ENCODE data around the gene PTPRE.
A peak's percentile ranks its signal among the peaks of the same experiment; 100 is the strongest.

Gene PTPRE

GRCh38 chr10:128115356-128115755 lies 208.5 kb downstream of the PTPRE start:
- TF ChIP-seq ZNF596 (tag by site-specific recombination; IDR thresholded peaks at IDR 0.05) (no peak), ZNF221 (tag by site-specific recombination; IDR thresholded peaks at IDR 0.05; ENCODE audit: borderline replicate concordance) (no peak), ZNF26 (tag by site-specific recombination; IDR thresholded peaks at IDR 0.05) (no peak), ZNF837 (tag by site-specific recombination; IDR thresholded peaks at IDR 0.05) (no peak), ZNF830 (tag by site-specific recombination; IDR thresholded peaks at IDR 0.05; ENCODE audit: low read depth) (no peak), OVOL3 (tag by site-specific recombination; IDR thresholded peaks at IDR 0.05) (no peak), ZNF629 (tag by site-specific recombination; IDR thresholded peaks at IDR 0.05) (no peak), ZNF600 (tag by site-specific recombination; IDR thresholded peaks at IDR 0.05) (no peak), ZNF654 (tag by site-specific recombination; IDR thresholded peaks at IDR 0.05; ENCODE audit: low read depth) (no peak)
- POLR2A ChIA-PET = no interaction called here
- H3K36me3 ChIP-seq (ENCODE audit: control insufficient read depth in 2 of 2, insufficient read depth in 1 of 2, low read length in 2 of 2) = peaks cover 90 to 98% of the 10 kb centered on the region in 2 experiments
- H3K27ac ChIP-seq (ENCODE audit: extremely low read depth, low read depth, low read length) = no peak overlapping the region
- H3K9me3 ChIP-seq (ENCODE audit: control insufficient read depth, insufficient read depth, low read depth, low read length) = no peaks in the 10 kb centered on the region
- CTCF ChIA-PET = interaction anchor here (0.5 to 2.5 kb wide), 6 partner anchors 21 to 80 kb away, joined by 3 to 7 read pairs (median 4); no protein-coding TSS in a partner anchor
- no peaks in the 10 kb centered on the region for H3K4me1 ChIP-seq (ENCODE audit: control insufficient read depth, insufficient read depth, low read length)
- no peak overlapping the region for H3K4me3 ChIP-seq (ENCODE audit: low read depth, low read length)

- TF ChIP-seq ZNF133 (tag by site-specific recombination; IDR thresholded peaks at IDR 0.05) = peak; percentile 58; the same call in 1 of the 2 replicates
- TF ChIP-seq, protein P1, sequence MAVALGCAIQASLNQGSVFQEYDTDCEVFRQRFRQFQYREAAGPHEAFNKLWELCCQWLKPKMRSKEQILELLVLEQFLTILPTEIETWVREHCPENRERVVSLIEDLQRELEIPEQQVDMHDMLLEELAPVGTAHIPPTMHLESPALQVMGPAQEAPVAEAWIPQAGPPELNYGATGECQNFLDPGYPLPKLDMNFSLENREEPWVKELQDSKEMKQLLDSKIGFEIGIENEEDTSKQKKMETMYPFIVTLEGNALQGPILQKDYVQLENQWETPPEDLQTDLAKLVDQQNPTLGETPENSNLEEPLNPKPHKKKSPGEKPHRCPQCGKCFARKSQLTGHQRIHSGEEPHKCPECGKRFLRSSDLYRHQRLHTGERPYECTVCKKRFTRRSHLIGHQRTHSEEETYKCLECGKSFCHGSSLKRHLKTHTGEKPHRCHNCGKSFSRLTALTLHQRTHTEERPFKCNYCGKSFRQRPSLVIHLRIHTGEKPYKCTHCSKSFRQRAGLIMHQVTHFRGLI (tag by site-specific recombination; IDR thresholded peaks at IDR 0.05) = no peak
- Histone ChIP-seq H3K9me3 (ENCODE audit: control insufficient read depth, insufficient read depth, low read depth, low read length) (no peaks in the 10 kb centered on the region), H3K36me3 (ENCODE audit: control insufficient read depth in 2 of 2, insufficient read depth in 1 of 2, low read length in 2 of 2) (peaks cover 88 to 97% of the 10 kb centered on the region in 2 experiments), H3K4me3 (ENCODE audit: low read depth, low read length) (no peak overlapping the region), H3K27ac (ENCODE audit: extremely low read depth, low read depth, low read length) (no peak overlapping the region), H3K4me1 (ENCODE audit: control insufficient read depth, insufficient read depth, low read length) (no peaks in the 10 kb centered on the region)
- CTCF ChIA-PET = interaction anchor here (0.6 to 2.5 kb wide), 7 partner anchors 8 to 47 kb away, joined by 3 to 9 read pairs (median 6); partner anchors contain the start of gene MKI67
- POLR2A ChIA-PET = interaction anchor here (0.8 kb wide), 1 partner anchor 10 kb away, joined by 3 read pairs; the partner anchor contains the start of gene MKI67
These were observed 209.3 kb downstream of the PTPRE start for GRCh38 chr10:128116187-128116586.

DNA sequence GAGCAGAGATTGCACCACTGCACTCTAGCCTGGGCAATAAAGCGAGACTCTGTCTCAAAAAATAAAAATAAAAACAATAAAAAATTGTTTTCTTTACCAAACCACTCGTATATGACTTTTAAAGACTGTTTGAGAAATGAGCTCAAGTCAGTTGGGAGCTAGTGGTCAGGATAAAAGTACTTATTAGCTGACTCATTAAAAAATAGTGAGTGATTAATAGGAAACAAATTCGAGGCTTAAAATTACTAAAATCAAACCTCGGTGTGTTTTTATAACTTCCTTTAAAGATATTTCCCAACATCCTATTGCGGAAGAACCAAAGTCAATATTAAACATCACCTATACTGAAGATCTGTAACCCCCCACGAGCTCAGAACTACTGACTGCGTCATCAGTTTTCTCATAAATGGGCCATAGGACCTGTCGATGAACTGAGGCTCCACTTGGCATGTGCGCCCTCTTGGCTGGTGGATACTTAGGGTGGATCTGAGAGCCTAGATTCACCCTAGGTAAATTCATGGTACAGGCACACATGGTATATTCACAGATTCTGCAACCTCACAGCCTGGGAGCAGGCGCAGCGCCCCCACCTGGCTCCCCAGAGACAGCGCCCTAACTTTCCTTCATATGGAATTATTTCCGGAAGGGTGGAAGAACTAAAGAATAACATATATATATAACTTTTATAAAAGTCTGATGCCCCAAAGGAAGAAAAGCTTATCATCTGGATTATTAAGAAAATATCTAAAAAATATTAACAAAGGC lies 210.1 kb downstream of the PTPRE start:
- Histone ChIP-seq H3K4me3 (ENCODE audit: low read depth, low read length) (no peak overlapping the region), H3K36me3 (ENCODE audit: control insufficient read depth in 2 of 2, insufficient read depth in 1 of 2, low read length in 2 of 2) (peaks cover 85 to 94% of the 10 kb centered on the region in 2 experiments), H3K4me1 (ENCODE audit: control insufficient read depth, insufficient read depth, low read length) (no peaks in the 10 kb centered on the region), H3K9me3 (ENCODE audit: control insufficient read depth, insufficient read depth, low read depth, low read length) (no peaks in the 10 kb centered on the region), H3K27ac (ENCODE audit: extremely low read depth, low read depth, low read length) (no peak overlapping the region)
- ChIA-PET POLR2A (no interaction called here), CTCF (interaction anchor here (0.6 to 2.5 kb wide), 11 partner anchors 8 to 45 kb away, joined by 3 to 14 read pairs (median 6); partner anchors contain the start of gene MKI67)
- no peak for TF ChIP-seq ZBTB1 (tag by site-specific recombination; IDR thresholded peaks at IDR 0.05)
- no peak for TF ChIP-seq ZSCAN23 (tag by site-specific recombination; IDR thresholded peaks at IDR 0.05)
- TF ChIP-seq ZNF610 (tag by site-specific recombination; IDR thresholded peaks at IDR 0.05; ENCODE audit: borderline replicate concordance) = no peak
- TF ChIP-seq, protein P2, sequence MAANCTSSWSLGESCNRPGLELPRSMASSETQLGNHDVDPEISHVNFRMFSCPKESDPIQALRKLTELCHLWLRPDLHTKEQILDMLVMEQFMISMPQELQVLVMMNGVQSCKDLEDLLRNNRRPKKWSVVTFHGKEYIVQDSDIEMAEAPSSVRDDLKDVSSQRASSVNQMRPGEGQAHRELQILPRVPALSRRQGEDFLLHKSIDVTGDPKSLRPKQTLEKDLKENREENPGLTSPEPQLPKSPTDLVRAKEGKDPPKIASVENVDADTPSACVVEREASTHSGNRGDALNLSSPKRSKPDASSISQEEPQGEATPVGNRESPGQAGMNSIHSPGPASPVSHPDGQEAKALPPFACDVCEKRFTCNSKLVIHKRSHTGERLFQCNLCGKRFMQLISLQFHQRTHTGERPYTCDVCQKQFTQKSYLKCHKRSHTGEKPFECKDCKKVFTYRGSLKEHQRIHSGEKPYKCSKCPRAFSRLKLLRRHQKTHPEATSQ (tag by site-specific recombination; IDR thresholded peaks at IDR 0.05) = no peak
- TF ChIP-seq MEIS1 (CRISPR knock-in tag; IDR thresholded peaks at IDR 0.05; ENCODE audit: borderline replicate concordance) = no peak
- no peak for TF ChIP-seq ZNF24 (tag by site-specific recombination; IDR thresholded peaks at IDR 0.05)
- no peak for TF ChIP-seq HOXD13 (CRISPR knock-in tag; IDR thresholded peaks at IDR 0.05; ENCODE audit: borderline replicate concordance)
